RWPE1 (cell line): ENCODE data around the gene FRMPD1.

Experiments used
- CTCF ChIA-PET: fragments of 350-600 bp; sonication (Branson Sonifier 250); formaldehyde crosslinking; extraction: SDS; loops from one replicate; lab custom pipeline; 2021; lab: Yijun Ruan, JAX
- POLR2A ChIA-PET: fragments of 400-600 bp; formaldehyde crosslinking; extraction: SDS; loops from one replicate; lab custom pipeline; 2020; ENCODE audit warnings: antibody characterized with exemption; ENCODE audit not compliant: low non-redundant PET; lab: Yijun Ruan, JAX
- DNase-seq: peaks from one replicate; pipeline ENCODE4 v3.0.0; 2012; ENCODE audit warnings: low spot score
- H3K27ac ChIP-seq: fragments of 450-650 bp; 2 replicates; pipeline ENCODE4 v1.5.1; 2017
- CTCF ChIP-seq: fragments of 450-650 bp; conservative IDR thresholded peaks from 2 replicates; pipeline ENCODE4 v1.5.1; 2017; ENCODE audit warnings: low read depth, mild to moderate bottlenecking

Gene FRMPD1

GRCh38 chr9:37621273-37622121 is 29.3 kb upstream of the FRMPD1 start:
- ChIA-PET CTCF (interaction anchor here (0.6 kb wide), 1 partner anchor 24 kb away, joined by 3 read pairs; no protein-coding TSS in a partner anchor), POLR2A (interaction anchor here (0.6 kb wide), 1 partner anchor 11 kb away, joined by 7 read pairs; no protein-coding TSS in a partner anchor)
- no peak overlapping the region for H3K27ac ChIP-seq
- DNase-seq = no peak
- no peak for TF ChIP-seq CTCF

GRCh38 chr9:37622462-37622861 is 28.3 kb upstream of the FRMPD1 start:
- no peak overlapping the region for H3K27ac ChIP-seq

GRCh38 chr9:37623267-37623666 is 27.5 kb upstream of the FRMPD1 start:
- no peak for TF ChIP-seq CTCF
- DNase-seq = no peak
- CTCF ChIA-PET = no interaction called here
- POLR2A ChIA-PET = no interaction called here
- no peak overlapping the region for H3K27ac ChIP-seq

More at GRCh38 chr9:37622462-37622861, 28.3 kb upstream of the FRMPD1 start:
- POLR2A ChIA-PET = interaction anchor here (0.6 kb wide), 1 partner anchor 12 kb away, joined by 7 read pairs; no protein-coding TSS in a partner anchor
- DNase-seq = no peak
- no peak for TF ChIP-seq CTCF
- CTCF ChIA-PET = no interaction called here

GRCh38 chr9:37624073-37624472 is 26.7 kb upstream of the FRMPD1 start:
- TF ChIP-seq CTCF = no peak
- ChIA-PET CTCF (interaction anchor here (0.6 kb wide), 1 partner anchor 16 kb away, joined by 3 read pairs; no protein-coding TSS in a partner anchor), POLR2A (no interaction called here)
- DNase-seq = no peak
- no peak overlapping the region for H3K27ac ChIP-seq

- TF ChIP-seq CTCF = no peak
- H3K27ac ChIP-seq = no peak overlapping the region
- ChIA-PET CTCF (no interaction called here), POLR2A (no interaction called here)
- DNase-seq = no peak
Observed at GRCh38 chr9:37625036-37625757, 25.6 kb upstream of the FRMPD1 start.

GRCh38 chr9:37625758-37626147 is 25.0 kb upstream of the FRMPD1 start:
- H3K27ac ChIP-seq = no peak overlapping the region
- TF ChIP-seq CTCF = no peak
- no peak for DNase-seq
- CTCF ChIA-PET = no interaction called here
- POLR2A ChIA-PET = no interaction called here
